ENCODE measurements around the gene SH3GL3.

DNA sequence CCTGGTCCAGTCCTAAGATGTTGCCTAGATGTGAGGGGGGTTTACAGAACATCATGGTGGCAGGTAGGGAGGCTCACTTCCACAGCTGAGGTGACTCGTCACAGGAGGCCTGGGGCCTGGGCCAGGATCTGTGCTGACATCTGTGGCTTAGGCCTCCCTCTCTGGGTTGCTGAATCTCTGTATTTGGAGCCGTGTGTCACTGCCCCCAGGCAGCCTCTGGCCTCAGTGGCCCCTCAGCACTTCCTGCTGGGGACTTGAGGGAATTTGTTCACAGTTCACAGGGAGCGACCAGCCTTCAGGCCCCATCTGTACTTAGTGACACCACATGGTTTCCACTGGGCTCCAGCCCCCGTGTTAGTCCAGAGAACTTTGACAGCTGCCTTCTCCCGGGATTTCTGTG, 165.1 kb downstream of the SH3GL3 start:
- TF ChIP-seq, protein P1, sequence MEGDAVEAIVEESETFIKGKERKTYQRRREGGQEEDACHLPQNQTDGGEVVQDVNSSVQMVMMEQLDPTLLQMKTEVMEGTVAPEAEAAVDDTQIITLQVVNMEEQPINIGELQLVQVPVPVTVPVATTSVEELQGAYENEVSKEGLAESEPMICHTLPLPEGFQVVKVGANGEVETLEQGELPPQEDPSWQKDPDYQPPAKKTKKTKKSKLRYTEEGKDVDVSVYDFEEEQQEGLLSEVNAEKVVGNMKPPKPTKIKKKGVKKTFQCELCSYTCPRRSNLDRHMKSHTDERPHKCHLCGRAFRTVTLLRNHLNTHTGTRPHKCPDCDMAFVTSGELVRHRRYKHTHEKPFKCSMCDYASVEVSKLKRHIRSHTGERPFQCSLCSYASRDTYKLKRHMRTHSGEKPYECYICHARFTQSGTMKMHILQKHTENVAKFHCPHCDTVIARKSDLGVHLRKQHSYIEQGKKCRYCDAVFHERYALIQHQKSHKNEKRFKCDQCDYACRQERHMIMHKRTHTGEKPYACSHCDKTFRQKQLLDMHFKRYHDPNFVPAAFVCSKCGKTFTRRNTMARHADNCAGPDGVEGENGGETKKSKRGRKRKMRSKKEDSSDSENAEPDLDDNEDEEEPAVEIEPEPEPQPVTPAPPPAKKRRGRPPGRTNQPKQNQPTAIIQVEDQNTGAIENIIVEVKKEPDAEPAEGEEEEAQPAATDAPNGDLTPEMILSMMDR (IDR thresholded peaks at IDR 0.05), result no peak
- TF ChIP-seq POLR2A (IDR thresholded peaks at IDR 0.05) (no peak), POLR2AphosphoS5 (IDR thresholded peaks at IDR 0.05) (no peak), EP300 (IDR thresholded peaks at IDR 0.05) (no peak)
